Occipital lobe (tissue), 2 donors: ENCODE results near the gene UNC119. TPM values are rescaled to one million over a fixed set of nuclear protein-coding genes. Genes with fewer than 3 reads are reported as not detected.
"Not testable (repeated sequence)": the region's sequence is repeated elsewhere in the genome, so short reads cannot be mapped to it uniquely, and the experiment has no call there.

Experiments used
- DNase-seq: peaks from one replicate; lab custom pipeline; 2025; lab: John Stamatoyannopoulos, UW
- total RNA-seq: library from RNA; depleted of rRNA; stranded (reverse); fragments of >200 nt; gene quantifications from one replicate; pipeline ENCODE4 v1.2.3, GENCODE V29; 2014

UNC119 gene
- 31.5 TPM for total RNA-seq

DNA sequence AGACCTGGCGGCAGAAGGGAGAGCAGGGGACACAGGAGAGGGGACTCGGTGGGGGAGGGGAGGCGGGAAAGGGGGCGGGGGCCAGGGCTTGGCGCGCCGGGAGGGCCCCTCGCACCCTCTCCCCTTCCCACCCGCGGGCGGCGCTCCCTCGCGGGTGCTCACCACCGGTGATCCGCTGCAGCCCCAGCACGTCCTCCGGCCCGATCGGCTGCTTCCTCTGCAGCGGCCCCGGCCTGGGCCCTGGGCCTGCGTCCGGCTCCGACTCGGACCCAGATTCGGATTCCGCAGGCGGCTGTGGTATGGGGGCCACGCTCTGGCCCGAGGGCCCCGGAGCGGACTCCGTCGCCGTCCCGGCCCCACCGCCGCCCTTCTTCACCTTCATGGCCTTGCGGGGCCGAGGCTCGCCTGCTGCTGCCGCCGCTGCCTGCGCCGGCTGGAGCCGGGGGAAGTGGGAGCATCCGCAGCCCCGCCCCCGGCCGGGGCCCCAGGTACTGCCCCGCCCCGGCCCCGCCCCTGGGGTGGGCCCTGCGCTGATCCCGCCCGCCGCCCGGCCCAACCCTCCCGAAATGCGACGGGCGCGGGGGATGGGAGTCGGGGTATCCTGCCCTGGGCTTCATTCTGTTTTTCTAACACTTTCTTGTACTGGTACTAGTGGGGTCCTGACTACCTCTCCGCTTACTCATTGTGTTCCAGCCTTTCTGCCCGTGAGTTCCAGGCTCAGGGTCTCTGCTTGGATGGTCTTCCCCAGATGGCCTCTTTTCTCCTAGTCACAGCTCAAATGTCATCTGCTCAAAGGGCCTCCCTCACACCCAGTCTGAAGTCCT, at the start of gene UNC119:
UNC119 (minus strand) TSS at position 449 of the 824 bp plus-strand sequence; CDS start at position 382, 67 bp downstream.
- DNase-seq = peak; percentile 52

DNA sequence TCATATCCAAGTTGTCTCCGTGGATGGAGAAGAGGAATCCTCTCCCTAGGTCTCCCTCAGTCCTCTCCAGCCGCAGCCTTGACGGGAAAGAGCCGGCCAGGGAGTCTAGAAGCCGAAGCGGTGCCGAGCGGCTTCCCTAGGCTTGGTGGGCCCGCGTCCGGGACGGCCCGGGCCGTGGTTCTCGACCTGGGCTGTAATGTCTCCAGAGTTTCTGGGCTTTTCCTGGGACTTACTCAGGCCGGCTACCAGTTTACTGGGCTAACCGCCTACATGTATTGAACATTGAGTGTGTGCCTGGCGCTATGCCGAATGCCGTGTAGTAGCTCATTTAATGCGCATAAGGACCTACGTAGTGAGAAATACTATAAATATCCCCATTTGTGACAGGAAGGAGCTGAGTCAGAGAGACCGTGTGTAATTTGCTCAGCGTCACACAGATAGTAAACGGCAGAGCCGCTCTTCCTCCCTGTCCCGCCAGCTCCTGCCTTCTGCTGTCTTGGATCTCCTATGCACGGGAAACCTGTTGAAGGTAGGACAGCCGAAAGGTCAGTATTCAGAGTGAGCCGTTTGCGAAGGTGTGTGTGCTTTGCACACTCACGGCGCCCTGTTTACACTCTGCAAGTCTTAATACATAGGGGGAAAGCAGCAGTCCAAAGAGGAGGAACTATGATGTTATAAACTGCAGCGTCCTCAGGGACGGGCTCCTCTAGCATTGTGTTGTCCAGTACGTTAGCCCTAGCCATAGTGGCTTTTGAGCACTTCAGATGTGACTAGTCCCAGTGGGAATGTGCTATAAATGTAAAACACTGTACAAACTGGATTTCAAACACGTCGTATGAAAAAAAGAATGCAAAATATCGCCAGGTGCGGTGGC, 47.1 kb upstream of the UNC119 start:
- peak; percentile 63 for DNase-seq

DNA sequence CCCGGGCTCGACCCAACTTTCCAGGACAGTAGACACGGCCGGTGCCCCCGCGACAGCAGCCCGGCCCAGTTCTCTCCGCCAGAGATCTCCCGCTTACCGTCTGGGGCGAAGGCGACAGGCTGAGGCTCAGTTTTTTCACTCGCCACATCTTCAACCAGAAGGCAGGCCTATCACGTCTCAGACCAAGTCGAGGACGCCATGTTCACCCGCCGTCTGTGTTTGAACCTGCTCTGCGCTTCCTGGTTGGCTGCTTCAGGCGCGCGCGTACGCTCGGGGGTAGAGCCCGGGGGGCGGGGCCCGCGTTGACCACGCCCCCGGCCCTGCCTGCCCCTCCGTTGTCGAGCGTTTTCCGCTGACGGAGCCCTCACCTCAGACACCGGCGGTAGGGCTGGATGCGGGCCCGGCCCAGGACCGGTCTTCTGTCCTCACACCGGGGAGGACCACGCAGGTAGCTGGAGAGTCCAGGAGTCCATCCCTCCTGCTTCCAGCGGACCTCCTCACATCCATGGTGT, 46.4 kb upstream of the UNC119 start, which contains the start of gene SPAG5:
SPAG5 (minus strand) TSS at position 227 of the 512 bp plus-strand sequence; CDS start at position 148, 79 bp downstream.
- DNase-seq = peak; percentile 78

DNA sequence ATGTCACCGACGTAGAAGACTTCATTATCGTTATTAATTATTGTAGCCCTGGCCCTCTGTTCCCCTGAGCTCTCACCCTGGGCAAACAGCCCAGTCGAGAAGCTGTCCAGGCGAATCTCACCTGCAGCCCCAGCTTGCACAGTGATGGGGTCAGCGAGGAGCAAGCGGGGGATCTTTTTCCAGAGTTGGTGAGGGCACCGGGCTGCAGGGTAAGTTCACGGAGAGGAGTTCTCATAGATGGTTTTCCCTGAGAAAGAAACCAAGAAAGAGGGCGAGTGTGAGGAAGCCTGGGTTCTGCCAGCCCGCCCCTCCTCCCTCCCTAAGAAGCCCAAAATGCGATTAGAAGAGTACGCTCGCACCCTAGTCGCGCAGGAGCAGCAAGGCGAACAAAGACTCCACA, 46.0 kb upstream of the UNC119 start:
- DNase-seq = no peak

DNA sequence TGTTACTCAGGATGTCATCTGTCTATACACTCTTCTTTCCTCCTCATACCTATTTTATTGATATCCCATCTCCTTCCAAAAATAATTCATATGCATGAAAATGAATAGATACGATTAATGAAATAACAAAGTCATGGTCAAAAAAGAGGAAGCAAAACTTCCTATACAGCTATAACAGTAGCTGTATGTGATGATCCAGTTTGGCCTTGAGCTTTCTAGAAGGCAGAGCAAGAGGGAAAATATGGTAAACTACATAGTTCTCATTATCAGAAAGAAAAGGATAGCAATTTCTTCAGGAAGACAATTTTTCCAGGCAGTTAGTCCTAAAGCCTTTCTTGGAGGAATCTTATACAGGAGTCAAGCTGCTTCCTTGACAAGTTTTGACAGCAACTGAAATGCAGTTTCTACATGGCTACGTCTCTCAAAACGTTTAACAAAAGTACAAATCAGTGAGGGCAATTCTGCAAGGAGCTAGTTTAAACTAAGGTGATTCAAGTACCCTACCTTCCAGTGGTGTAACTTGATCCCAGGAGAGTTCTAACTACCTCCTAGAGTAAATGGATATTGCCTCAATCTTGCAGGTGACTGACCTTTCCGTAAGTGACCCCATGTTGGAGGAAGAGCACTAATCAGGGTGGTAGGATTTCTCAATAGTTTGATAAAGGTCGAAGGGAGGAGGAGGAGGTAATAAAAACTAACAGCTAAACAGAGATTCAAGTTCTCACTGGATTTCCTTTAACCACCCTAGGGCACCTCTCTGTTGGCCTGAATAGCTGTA, 45.4 kb upstream of the UNC119 start:
- DNase-seq = no peak

DNA sequence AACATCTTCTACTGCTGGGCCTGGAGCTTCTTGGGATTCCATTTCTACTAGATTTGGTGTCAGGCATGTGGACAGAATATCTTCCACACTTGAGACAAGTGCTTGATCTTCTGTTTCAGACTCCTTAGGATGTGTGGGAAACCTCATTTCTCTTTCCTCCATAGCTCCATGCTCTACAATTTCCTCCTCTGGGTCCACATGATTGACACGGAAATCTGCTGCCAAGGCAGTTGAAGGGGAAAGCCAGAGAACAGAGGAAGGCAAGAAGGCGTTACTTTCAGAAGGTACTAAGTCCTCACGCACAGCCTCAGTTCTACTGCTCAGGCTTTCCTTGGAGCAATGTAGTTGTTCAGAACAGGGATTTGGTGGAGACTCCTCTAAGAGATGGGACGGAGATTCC, 39.8 kb upstream of the UNC119 start:
- no peak for DNase-seq

DNA sequence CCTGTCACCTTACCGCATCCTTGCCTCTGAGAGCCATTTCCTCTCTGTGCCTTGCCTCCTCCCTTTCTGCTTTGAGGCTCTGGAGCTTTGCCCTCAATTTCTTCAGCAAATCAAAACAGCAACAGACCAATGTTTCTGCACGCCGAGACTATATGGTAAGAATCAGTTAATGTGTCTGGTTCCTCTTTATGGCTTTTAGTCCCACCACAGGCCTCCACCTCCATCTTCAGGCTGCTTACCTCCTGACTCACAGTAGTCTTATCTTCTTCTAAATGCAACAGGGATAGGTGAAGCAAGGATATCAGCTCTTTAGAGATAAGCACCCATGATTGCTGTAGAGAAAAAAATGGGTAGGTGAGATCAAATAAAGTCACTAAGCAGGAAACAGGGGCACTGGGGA, 33.4 kb upstream of the UNC119 start:
- DNase-seq = no peak

DNA sequence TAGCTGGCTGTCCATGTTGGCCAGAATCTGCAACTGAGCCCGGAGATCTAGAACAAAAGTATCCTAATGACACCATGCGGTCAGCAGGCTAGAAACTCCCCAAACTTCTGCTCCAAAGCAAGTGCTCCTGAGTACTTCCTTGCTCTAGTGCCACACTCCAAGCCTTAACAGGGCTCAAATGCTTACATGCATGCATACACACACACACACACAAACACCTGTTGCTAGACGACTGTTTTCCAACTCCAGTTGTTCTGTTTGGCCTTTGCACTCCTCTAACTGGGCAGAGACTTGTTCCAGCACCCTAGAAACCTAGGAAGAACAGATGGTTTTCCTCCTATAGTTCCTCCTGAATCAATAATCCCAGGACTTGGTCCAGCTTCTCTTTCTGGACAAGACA, 32.0 kb upstream of the UNC119 start:
- no peak for DNase-seq

DNA sequence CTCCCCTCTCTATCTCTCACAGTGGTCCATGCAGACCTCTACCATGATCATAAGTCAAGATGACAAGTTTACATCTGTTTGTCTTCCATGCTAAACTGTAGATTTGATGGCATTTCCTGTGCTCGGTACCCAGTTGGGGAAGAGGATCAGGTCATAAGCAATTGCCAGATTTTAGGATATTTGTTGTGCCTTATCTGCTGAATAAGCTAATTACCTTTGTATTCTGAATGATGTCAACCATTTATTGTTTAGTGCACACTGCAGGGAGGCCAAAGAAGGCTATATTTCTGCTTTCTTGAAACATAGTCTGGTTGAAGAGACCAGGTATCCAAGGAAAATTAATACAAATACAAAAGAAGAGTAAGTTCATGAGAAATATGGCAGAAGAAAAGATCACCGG, 30.1 kb upstream of the UNC119 start:
- DNase-seq = no peak

DNA sequence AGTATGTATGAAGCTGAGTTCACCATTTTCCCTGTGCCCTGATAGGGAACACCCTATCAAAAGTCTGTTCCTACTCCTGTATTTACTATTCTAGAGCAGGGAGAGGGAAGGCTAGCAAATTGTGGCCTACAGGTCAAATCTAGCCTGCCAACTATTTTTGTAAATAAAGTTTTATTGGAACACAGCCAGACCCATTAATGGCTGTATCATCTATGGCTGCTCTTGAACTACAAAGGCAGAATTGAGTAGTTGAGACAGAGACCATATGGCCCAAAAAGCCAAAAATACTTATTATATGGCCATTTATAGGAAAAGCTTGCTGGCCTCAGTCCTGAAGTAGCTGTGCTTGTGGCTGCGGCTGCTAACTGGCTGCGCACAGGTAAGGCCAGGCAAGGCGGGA, 28.5 kb upstream of the UNC119 start:
- DNase-seq = no peak

DNA sequence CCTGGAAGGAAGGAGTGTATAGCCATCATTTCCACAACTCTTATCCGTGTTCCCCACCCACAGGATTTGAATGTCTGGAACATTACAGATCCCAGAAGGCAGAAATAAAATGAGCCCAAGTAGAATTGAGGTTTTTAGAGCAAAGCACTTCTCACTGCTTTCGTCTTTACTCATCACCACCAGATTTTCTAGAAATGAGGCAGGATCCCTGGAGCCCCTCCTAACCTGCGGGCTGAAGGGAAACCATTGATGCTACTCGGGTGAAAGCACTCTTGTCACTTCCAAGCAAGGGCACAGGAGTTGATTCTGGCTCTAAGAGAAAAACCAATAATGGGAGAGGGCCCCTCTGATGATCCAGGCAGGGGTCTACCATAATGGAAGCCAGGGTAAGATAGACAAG, 27.1 kb upstream of the UNC119 start:
- DNase-seq = no peak

DNA sequence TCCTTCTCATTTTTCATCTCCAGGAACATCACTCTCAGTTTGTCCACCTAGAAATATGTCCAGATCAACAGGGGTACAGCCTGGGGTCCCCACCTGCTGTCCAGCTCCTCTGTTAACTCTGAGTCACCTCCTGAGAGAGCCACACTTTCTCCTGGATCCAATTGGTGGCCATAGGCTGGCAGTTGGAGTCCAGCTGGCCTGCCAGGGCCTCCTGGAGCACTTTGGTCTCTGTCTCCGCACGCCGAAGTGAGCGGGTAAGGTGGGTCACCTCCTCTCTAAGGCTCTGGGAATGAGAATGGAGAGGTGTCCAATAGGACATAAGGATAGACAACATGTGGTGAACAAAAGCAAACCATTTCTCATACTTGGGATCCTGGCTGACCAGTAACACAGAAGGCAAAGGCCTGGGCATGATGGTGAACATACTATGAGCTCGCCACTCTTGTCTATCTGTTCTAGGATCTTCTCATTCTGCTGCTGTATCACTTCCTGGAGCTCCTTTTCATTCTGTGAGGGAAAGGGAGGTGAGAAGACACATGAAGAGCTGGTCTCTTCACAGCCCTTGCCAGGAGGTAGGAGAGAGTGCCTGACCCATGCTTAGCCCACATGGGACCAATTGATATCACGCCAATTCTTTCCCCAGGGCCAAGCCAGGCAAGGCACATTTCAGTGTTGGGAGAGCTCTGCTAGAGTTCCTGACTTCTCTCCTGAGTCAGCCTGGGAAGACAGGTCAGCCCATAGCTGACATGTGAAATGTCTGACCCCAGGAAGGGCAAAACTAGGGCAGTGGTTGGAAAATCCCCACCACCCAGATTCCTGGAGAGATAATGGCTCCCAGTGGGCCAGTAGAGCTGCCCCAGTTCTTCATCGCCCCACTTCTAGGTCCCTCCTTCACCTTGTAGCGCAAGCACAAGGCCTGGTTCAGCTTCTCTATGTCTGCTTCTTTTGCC, 26.1 kb upstream of the UNC119 start:
- DNase-seq = no peak

DNA sequence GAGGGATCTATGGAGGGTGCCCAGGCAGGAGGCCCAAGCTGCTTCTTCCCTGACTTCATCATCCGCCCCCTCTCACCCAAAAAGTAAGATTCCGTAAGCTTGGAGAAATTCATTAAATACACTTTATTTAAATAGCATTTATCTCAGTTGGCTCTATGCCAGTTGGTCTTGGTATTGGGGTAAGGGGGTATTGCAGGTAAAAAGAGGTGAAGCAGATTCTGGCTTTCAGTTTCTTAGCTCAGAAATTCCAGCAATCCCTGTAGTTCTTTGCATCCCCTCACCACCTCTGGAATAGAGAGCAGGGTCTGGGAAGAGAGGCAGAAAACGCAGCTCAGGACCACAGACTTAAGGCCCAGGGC, 25.0 kb upstream of the UNC119 start:
- no peak for DNase-seq

DNA sequence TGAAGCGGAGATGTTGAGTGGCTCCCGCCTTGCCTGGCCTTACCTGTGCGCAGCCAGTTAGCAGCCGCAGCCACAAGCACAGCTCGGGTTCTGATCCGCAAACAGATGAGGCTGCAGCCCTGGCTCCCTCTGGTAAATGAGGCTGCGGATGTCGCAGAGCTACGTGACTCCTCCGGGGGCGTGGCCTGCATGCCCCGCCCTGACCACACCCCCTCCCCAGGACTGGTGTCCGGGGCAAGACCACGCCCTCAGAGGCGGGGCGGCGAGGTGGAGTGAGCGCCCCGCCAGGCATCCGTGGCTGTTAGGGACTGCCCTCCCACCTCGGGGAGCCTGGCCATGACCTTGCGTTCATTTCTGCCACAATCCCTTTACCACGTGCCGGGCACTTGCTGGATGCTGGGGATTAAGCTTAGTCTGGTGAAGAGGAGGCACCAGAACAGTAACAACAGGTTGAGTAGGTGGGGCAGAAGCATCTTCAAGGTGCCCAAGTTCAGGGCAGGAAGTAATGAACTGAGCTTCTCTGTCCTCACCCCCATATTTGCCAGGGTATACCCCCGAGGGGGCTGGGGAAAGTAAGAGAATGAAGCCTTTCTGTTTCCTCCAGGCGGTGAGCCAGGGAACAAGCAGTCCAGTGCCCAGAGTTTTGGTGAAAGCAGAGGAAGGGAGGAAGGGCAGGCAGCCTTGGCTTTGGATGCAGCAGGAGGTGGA, 24.5 kb upstream of the UNC119 start, which contains the start of gene ALDOC:
ALDOC (minus strand) TSS at position 138 of the 708 bp plus-strand sequence. CDS start 1,363 bp downstream, outside the sequence.
- DNase-seq = peak; percentile 95

DNA sequence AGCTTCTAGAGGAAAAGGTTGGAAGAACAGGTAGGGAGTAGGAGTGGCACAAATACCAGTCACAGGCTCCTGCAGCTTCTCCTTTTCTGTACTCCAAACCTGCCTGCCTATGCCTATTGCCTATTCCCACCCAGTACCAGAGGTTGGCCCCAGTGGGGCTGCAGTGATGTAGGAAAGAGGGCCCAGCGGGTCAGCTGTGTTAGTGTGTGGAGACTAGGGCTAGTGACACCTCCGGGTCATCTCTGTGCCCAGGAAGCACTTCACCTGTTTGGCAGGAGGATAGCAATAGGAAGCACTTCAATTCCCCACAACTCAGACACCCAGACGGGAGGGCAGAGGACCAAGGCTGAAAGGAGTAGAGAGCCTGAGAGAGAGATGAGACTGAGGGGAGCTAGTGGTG, 23.6 kb upstream of the UNC119 start:
- DNase-seq = not testable (repeated sequence)

DNA sequence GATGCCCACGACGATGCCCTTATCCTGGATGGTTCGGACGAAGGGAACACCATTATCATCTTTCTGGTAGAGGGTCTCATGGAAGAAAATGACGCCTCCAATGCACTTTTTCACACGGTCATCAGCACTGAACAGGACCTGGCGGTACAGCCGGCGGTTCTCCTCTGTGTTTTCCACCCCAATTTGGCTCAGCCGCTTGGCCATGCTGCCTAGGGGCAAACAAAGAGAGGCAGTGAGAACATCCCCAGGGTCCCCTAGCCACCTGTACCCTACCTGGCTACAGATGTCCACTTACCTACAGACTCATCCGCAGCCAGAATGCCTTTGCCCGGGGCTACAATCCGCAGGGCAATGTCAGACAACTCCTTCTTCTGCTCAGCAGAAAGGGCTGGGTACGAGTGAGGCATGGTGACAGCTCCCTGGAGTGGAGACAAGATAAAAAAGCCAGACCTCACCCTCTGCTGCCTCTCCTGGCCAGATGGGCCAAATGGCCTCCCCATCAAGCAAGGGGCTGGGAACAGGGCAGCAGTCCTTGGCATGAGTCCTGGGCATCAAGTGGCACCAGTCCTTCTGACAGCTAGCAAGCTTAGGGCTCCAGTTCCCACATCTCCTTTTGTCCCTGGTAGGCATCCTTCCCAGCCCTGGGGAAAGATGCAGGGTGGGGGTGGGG, 22.8 kb upstream of the UNC119 start:
- peak; percentile 16 for DNase-seq

DNA sequence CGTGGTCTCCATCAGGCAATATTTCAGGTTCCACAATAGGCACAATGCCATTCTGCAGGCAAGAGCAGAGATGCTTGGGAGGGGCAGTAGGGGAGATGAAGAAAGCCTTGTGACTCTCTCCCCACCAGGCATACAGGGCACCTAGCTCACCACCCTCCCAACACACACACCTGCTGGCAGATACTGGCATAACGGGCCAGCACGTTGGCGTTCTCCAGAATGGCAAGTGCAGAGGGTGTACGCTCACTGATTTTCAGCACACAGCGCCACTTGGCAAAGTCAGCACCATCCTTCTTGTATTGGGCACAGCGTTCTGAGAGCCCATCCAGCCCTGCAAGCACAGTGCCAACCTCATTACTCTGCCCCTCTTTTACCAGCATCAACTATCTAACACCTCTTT, 22.1 kb upstream of the UNC119 start:
- DNase-seq = no peak

DNA sequence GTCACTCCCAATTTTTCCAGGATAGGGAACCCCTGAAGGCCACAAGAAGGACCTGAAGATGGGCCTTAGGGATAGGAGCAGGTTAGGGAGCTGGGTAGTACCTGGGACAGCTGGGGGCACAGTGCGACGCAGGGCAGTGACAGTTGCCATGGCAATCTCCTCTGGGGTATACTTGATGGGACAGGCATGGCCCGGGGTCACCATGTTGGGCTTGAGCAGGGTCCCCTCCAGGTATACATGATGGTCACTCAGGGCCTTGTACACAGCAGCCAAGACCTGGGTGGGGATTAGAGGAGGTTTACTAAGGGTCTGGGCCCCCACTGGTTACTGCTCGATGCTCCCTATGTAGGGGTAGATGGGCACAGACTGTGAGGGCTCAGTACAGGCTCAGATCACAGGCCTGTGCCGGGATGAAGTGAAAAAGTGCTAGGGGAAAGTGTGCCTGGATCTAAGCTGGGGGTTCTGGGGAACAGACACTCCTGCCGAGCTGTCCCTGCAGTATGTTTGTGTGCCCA, 21.6 kb upstream of the UNC119 start:
- DNase-seq = no peak

DNA sequence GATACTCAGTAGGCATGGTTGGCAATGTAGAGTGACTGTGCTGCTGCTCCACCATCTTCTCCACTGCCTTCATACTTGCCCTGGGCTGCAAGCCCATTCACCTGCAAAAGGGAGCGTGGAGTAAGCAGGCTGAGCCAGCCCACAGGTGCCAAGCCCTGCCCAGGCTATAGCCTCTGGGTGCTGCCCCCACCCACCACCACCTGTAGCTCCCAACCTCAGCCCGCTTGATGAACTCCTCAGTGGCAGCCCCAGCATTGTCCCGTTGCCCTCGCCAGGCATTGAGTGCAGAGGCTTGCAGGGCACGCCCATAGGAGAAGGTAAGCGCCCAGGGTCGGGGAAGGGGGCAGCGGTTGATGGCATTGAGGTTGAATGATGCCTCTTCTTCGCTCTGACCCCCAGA, 21.1 kb upstream of the UNC119 start:
- no peak for DNase-seq
